HCT116 (cell line): ENCODE measurements around the gene PWWP2B. TPM values are rescaled to one million over a fixed set of nuclear protein-coding genes. Genes with fewer than 3 reads are reported as not detected.

Experiments
- ATAC-seq: fragments of 200-7000 bp; cut with Tn5 transposase; 2 replicates; pipeline ENCODE4 v1.9.1; 2020; ENCODE audit warnings: mild to moderate bottlenecking, moderate library complexity
- BruUV-seq: library from RNA; stranded (reverse); fragments of 400-500 nt; replicated peaks from 2 replicates; lab custom pipeline; 2021; lab: Mats Ljungman, UMichigan
- CTCF ChIA-PET: fragments of 300-600 bp; sonication (Branson Sonifier 250); formaldehyde crosslinking; loops from one replicate; lab custom pipeline; 2021; ENCODE audit warnings: antibody characterized with exemption; lab: Charles Lee
- POLR2A ChIA-PET: fragments of 300-600, 350-600 bp; sonication (Branson Sonifier 250); formaldehyde crosslinking; loops from one replicate; lab custom pipeline; 2021; ENCODE audit warnings: antibody characterized with exemption; lab: Charles Lee
- RAD21 ChIA-PET, 2 experiments: fragments of 300-600 bp; sonication (Branson Sonifier 250); formaldehyde crosslinking; loops; one replicate each; lab custom pipeline; 2023; ENCODE audit warnings: low total read pairs in 2 of 2; ENCODE audit not compliant: uncharacterized antibody in 2 of 2, unreplicated experiment in 2 of 2, low non-redundant PET in 1 of 2; lab: Charles Lee
- DNase-seq: peaks from one replicate; pipeline ENCODE4 v3.0.0-alpha.2; 2010; ENCODE audit warnings: low read depth, low spot score
- H2AFZ ChIP-seq: fragments of 200-600 bp; shearing (Covaris generic), sonication (generic); 2 replicates; pipeline ENCODE4 v1.6.1; 2017; ENCODE audit warnings: low read depth, mixed run types, mixed read lengths, antibody characterized with exemption, low read length; ENCODE audit not compliant: poor library complexity, severe bottlenecking
- H3K27ac ChIP-seq: 2 replicates; pipeline ENCODE4 v1.5.1; 2012; ENCODE audit warnings: low read depth, low read length
- H3K27me3 ChIP-seq: fragments of 200-600 bp; sonication (generic); 2 replicates; pipeline ENCODE4 v1.6.1; 2016; ENCODE audit warnings: mixed run types, low read length, mixed read lengths; ENCODE audit not compliant: insufficient read depth
- H3K36me3 ChIP-seq, 2 experiments: fragments of 200-500 bp in 1 of 2; fragments of 200-600 bp in 1 of 2; sonication (Bioruptor generic) in 1 of 2; sonication (generic) in 1 of 2; 2 replicates each; pipeline versions ENCODE4 v1.5.1 to v1.6.1; 2014 to 2016; ENCODE audit warnings: low read length in 2 of 2, inconsistent platforms in 1 of 2, mixed read lengths in 1 of 2, mixed run types in 1 of 2; ENCODE audit not compliant: insufficient read depth in 2 of 2, control insufficient read depth in 1 of 2
- H3K4me1 ChIP-seq, 2 experiments: fragments of 200-600 bp in 1 of 2; sonication (generic) in 1 of 2; 2 replicates each; pipeline versions ENCODE4 v1.5.1 to v1.6.1; 2012 to 2017; ENCODE audit warnings: low read length in 2 of 2, inconsistent platforms in 1 of 2, mild to moderate bottlenecking in 1 of 2, mixed read lengths in 1 of 2, mixed run types in 1 of 2, moderate library complexity in 1 of 2; ENCODE audit not compliant: insufficient read depth in 2 of 2, control insufficient read depth in 1 of 2
- H3K4me2 ChIP-seq: fragments of 200-600 bp; sonication (generic); 2 replicates; pipeline ENCODE4 v1.6.1; 2017; ENCODE audit warnings: mixed run types, low read length, mixed read lengths
- H3K4me3 ChIP-seq, 2 experiments: fragments of 200-600 bp in 1 of 2; sonication (generic) in 1 of 2; replicated peaks in 1 of 2; 2 replicates each; pipeline ENCODE4 v1.5.1; 2011 to 2016; ENCODE audit warnings: low read length in 2 of 2, control low read depth in 1 of 2, low read depth in 1 of 2, mild to moderate bottlenecking in 1 of 2, mixed read lengths in 1 of 2, mixed run types in 1 of 2
- H3K79me2 ChIP-seq: fragments of 200-600 bp; sonication (generic); 2 replicates; pipeline ENCODE4 v1.6.1; 2017; ENCODE audit warnings: mild to moderate bottlenecking, mixed run types, low read length, moderate library complexity, mixed read lengths; ENCODE audit not compliant: insufficient read depth
- H3K9ac ChIP-seq: fragments of 200-600 bp; sonication (generic); 2 replicates; pipeline ENCODE4 v1.6.1; 2016; ENCODE audit warnings: low read length, mixed read lengths
- H3K9me2 ChIP-seq: fragments of 200-600 bp; sonication (generic), shearing (Covaris generic); 2 replicates; pipeline ENCODE4 v1.6.1; 2017; ENCODE audit warnings: mixed run types, mild to moderate bottlenecking, moderate library complexity; ENCODE audit not compliant: insufficient read depth
- H3K9me3 ChIP-seq, 2 experiments: fragments of 200-500 bp in 1 of 2; fragments of 200-600 bp in 1 of 2; sonication (Bioruptor generic) in 1 of 2; sonication (generic) in 1 of 2; 2 replicates each; pipeline ENCODE4 v1.6.1; 2014 to 2017; ENCODE audit warnings: low read length in 2 of 2, mixed read lengths in 2 of 2, inconsistent platforms in 1 of 2, low read depth in 1 of 2, mild to moderate bottlenecking in 1 of 2, mixed run types in 1 of 2, moderate library complexity in 1 of 2; ENCODE audit not compliant: control insufficient read depth in 1 of 2, insufficient read depth in 1 of 2
- H4K20me1 ChIP-seq: fragments of 200-600 bp; sonication (generic), shearing (Covaris generic); 2 replicates; pipeline ENCODE4 v1.6.1; 2017; ENCODE audit warnings: mixed run types, mild to moderate bottlenecking, moderate library complexity; ENCODE audit not compliant: insufficient read depth
- CTCF ChIP-seq, 3 experiments: fragments of 200-600 bp in 1 of 3; sonication (generic) in 1 of 3; IDR thresholded peaks in 2 of 3; conservative IDR thresholded peaks in 1 of 3; 2 replicates each; pipeline ENCODE4 v1.5.1; 2012 to 2017; ENCODE audit warnings: low read depth in 2 of 3, low read length in 2 of 3, antibody characterized with exemption in 1 of 3, borderline replicate concordance in 1 of 3, control low read depth in 1 of 3, mild to moderate bottlenecking in 1 of 3, mixed read lengths in 1 of 3, mixed run types in 1 of 3, moderate library complexity in 1 of 3; ENCODE audit not compliant: insufficient read depth in 1 of 3
- EGR1 ChIP-seq: IDR thresholded peaks from 2 replicates; pipeline ENCODE4 v1.6.1; 2012; ENCODE audit warnings: low read depth
- EZH2 ChIP-seq: fragments of 200-600 bp; sonication (generic); IDR thresholded peaks from 2 replicates; pipeline ENCODE4 v1.6.1; 2017; ENCODE audit warnings: antibody characterized with exemption, mixed run types
- EZH2phosphoT487 ChIP-seq: fragments of 200-600 bp; IDR thresholded peaks from 2 replicates; pipeline ENCODE4 v1.6.1; 2018; ENCODE audit warnings: antibody characterized with exemption, borderline replicate concordance
- RAD21 ChIP-seq: IDR thresholded peaks from 2 replicates; pipeline ENCODE4 v1.6.1; 2012; ENCODE audit warnings: low read depth, mild to moderate bottlenecking
- SIN3A ChIP-seq: IDR thresholded peaks from 2 replicates; pipeline ENCODE4 v1.6.1; 2012; ENCODE audit warnings: low read depth
- TCF7L2 ChIP-seq: IDR thresholded peaks from 2 replicates; pipeline ENCODE4 v1.7.0; 2011; ENCODE audit warnings: borderline replicate concordance, inconsistent platforms; ENCODE audit not compliant: insufficient read depth, insufficient read length; ENCODE audit errors: extremely low read depth
- ZNF274 ChIP-seq: fragments of 200-500 bp; sonication (Bioruptor generic); IDR thresholded peaks from 2 replicates; pipeline ENCODE4 v1.6.1; 2014; ENCODE audit warnings: mild to moderate bottlenecking, low read depth, low read length, inconsistent platforms
- intact Hi-C: fragments of 100-400 bp; cut with micrococcal nuclease; formaldehyde crosslinking; loops from 2 replicates; pipeline ENCODE4 v1.10.0; 2022
- total RNA-seq: library from RNA; stranded (reverse); gene quantifications from one replicate; pipeline ENCODE4 v1.2.1, GENCODE V29; 2021; ENCODE audit not compliant: unreplicated experiment
- TF ChIP-seq, protein P1 (sequence below): IDR thresholded peaks from 2 replicates; pipeline ENCODE4 v1.6.1; 2011; ENCODE audit warnings: mild to moderate bottlenecking, low read length, moderate library complexity; ENCODE audit not compliant: insufficient replicate concordance; ENCODE audit errors: extremely low read depth

The PWWP2B gene
- total RNA-seq, 1 experiment from 2014 or later: 13.9 TPM

- no peak for TF ChIP-seq EGR1
- no peak for TF ChIP-seq RAD21
- no peak for TF ChIP-seq ZNF274
- TF ChIP-seq EZH2: no peak
- no peak for TF ChIP-seq SIN3A
- no peak for TF ChIP-seq EZH2phosphoT487
- no peak for TF ChIP-seq CTCF (IDR thresholded peaks at IDR 0.05 in 2 of 3, conservative IDR thresholded peaks at IDR 0.05 in 1 of 3; ENCODE audit: borderline replicate concordance in 1 of 3, insufficient read depth in 1 of 3, low read depth in 2 of 3, low read length in 2 of 3)
Measured at GRCh38 chr10:132392184-132392800, 4.7 kb upstream of the PWWP2B start (continued).

GRCh38 chr10:132392811-132393694 lies 3.9 kb upstream of the PWWP2B start:
- RAD21 ChIA-PET: no interaction called here
- H3K4me1 ChIP-seq: peaks cover 6 to 22% of the 10 kb centered on the region in 2 experiments
- TF ChIP-seq TCF7L2: no peak
- TF ChIP-seq, protein P1, sequence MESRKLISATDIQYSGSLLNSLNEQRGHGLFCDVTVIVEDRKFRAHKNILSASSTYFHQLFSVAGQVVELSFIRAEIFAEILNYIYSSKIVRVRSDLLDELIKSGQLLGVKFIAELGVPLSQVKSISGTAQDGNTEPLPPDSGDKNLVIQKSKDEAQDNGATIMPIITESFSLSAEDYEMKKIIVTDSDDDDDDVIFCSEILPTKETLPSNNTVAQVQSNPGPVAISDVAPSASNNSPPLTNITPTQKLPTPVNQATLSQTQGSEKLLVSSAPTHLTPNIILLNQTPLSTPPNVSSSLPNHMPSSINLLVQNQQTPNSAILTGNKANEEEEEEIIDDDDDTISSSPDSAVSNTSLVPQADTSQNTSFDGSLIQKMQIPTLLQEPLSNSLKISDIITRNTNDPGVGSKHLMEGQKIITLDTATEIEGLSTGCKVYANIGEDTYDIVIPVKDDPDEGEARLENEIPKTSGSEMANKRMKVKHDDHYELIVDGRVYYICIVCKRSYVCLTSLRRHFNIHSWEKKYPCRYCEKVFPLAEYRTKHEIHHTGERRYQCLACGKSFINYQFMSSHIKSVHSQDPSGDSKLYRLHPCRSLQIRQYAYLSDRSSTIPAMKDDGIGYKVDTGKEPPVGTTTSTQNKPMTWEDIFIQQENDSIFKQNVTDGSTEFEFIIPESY: no peak
- H3K9me3 ChIP-seq: no peaks in the 10 kb centered on the region
- ATAC-seq: no peak
- H3K79me2 ChIP-seq: peaks cover 2% of the 10 kb centered on the region
- no peaks in the 10 kb centered on the region for H4K20me1 ChIP-seq
- H3K27me3 ChIP-seq: no peaks in the 10 kb centered on the region
- no peak overlapping the region for H2AFZ ChIP-seq
- H3K9me2 ChIP-seq: no peaks in the 10 kb centered on the region
- H3K36me3 ChIP-seq: no peaks in the 10 kb centered on the region
- no peak overlapping the region for H3K9ac ChIP-seq
- no peak overlapping the region for H3K4me2 ChIP-seq
- no peak overlapping the region for H3K27ac ChIP-seq
- intact Hi-C loops: no loop called here
- no peak overlapping the region for H3K4me3 ChIP-seq
- DNase-seq: no peak
- CTCF ChIA-PET: no interaction called here
- POLR2A ChIA-PET: no interaction called here
- BruUV-seq: no TSS peak
